SK-N-SH treated with all-trans-retinoic acid at 6 μM for 48 hours (cell line): ENCODE measurements around the gene FHIT.

Experiments
- CSDC2 ChIP-seq: fragments of 250-450 bp; sonication (Bioruptor Pico); IDR thresholded peaks from 2 replicates; pipeline ENCODE4 v1.5.0; 2020; ENCODE audit warnings: mild to moderate bottlenecking, moderate library complexity
- GLIS3 ChIP-seq: fragments of 250-450 bp; sonication (Bioruptor Pico); IDR thresholded peaks from 2 replicates; pipeline ENCODE4 v1.5.0; 2020; ENCODE audit warnings: mild to moderate bottlenecking, moderate library complexity
- ISL1 ChIP-seq: fragments of 250-450 bp; sonication (Bioruptor Pico); IDR thresholded peaks from 2 replicates; pipeline ENCODE4 v2.1.2; 2022; ENCODE audit warnings: mild to moderate bottlenecking, moderate library complexity
- OSR1 ChIP-seq: fragments of 250-450 bp; sonication (Bioruptor Pico); IDR thresholded peaks from 2 replicates; pipeline ENCODE4 v1.8.0; 2022; ENCODE audit warnings: moderate library complexity, mild to moderate bottlenecking, inconsistent platforms
- PATZ1 ChIP-seq: fragments of 250-450 bp; sonication (Bioruptor Pico); IDR thresholded peaks from 2 replicates; pipeline ENCODE4 v1.8.0; 2020; ENCODE audit warnings: mild to moderate bottlenecking, moderate library complexity, borderline replicate concordance
- POU6F1 ChIP-seq: fragments of 250-450 bp; sonication (Bioruptor Pico); IDR thresholded peaks from 2 replicates; pipeline ENCODE4 v1.8.0; 2021; ENCODE audit warnings: low read depth, mild to moderate bottlenecking, moderate library complexity, borderline replicate concordance
- PPARA ChIP-seq: fragments of 250-450 bp; sonication (Bioruptor Pico); IDR thresholded peaks from 2 replicates; pipeline ENCODE4 v1.5.0; 2020; ENCODE audit warnings: mild to moderate bottlenecking, borderline replicate concordance
- RARB ChIP-seq: fragments of 250-450 bp; sonication (Bioruptor Pico); IDR thresholded peaks from 2 replicates; pipeline ENCODE4 v1.8.0; 2021; ENCODE audit warnings: mild to moderate bottlenecking, moderate library complexity
- TSHZ2 ChIP-seq: fragments of 250-450 bp; sonication (Bioruptor Pico); IDR thresholded peaks from 2 replicates; pipeline ENCODE4 v1.5.0; 2020; ENCODE audit warnings: mild to moderate bottlenecking, moderate library complexity
- ZFP3 ChIP-seq: fragments of 250-450 bp; sonication (Bioruptor Pico); IDR thresholded peaks from 2 replicates; pipeline ENCODE4 v1.5.0; 2020; ENCODE audit warnings: mild to moderate bottlenecking, moderate library complexity
- ZFP30 ChIP-seq: fragments of 450-650 bp; formaldehyde crosslinking; IDR thresholded peaks from 2 replicates; pipeline ENCODE4 v1.5.0; 2022; ENCODE audit warnings: mild to moderate bottlenecking, moderate library complexity

- TF ChIP-seq CSDC2 (CRISPR knock-in tag) (no peak), GLIS3 (CRISPR knock-in tag) (no peak), ISL1 (CRISPR knock-in tag) (no peak), OSR1 (CRISPR knock-in tag) (no peak), ZFP30 (no peak), TSHZ2 (no peak), ZFP3 (CRISPR knock-in tag) (no peak), PATZ1 (CRISPR knock-in tag) (no peak), PPARA (CRISPR knock-in tag) (no peak), POU6F1 (CRISPR knock-in tag) (no peak), RARB (no peak)
Observed at GRCh38 chr3:61226166-61226686, 25.0 kb downstream of the FHIT start.
